GM15510 (cell line): Measurements from ENCODE around the gene ERC1.

ENCODE experiments used
- POLR2A ChIP-seq: IDR thresholded peaks from 3 replicates; pipeline ENCODE4 v1.6.1; 2011; ENCODE audit warnings: borderline replicate concordance; ENCODE audit not compliant: insufficient read length; ENCODE audit errors: extremely low read depth

Gene ERC1

GRCh38 chr12:1383758-1384157 is 392.7 kb downstream of the ERC1 start:
- no peak for TF ChIP-seq POLR2A

- no peak for TF ChIP-seq POLR2A
Observed at GRCh38 chr12:1384910-1385309, 393.9 kb downstream of the ERC1 start.

GRCh38 chr12:1391722-1392121 is 400.7 kb downstream of the ERC1 start:
- TF ChIP-seq POLR2A, result no peak

GRCh38 chr12:1395421-1395955 is 404.5 kb downstream of the ERC1 start:
- no peak for TF ChIP-seq POLR2A

- TF ChIP-seq POLR2A, result no peak
Observed at GRCh38 chr12:1398673-1399072, 407.6 kb downstream of the ERC1 start.

- no peak for TF ChIP-seq POLR2A
Observed at GRCh38 chr12:1401891-1402290, 410.9 kb downstream of the ERC1 start.

GRCh38 chr12:1403417-1403816 is 412.4 kb downstream of the ERC1 start:
- no peak for TF ChIP-seq POLR2A

GRCh38 chr12:1405619-1406018 is 414.6 kb downstream of the ERC1 start:
- TF ChIP-seq POLR2A, result no peak

GRCh38 chr12:1410794-1411193 is 419.8 kb downstream of the ERC1 start:
- TF ChIP-seq POLR2A, result no peak

GRCh38 chr12:1413930-1414329 is 422.9 kb downstream of the ERC1 start:
- no peak for TF ChIP-seq POLR2A

- no peak for TF ChIP-seq POLR2A
Observed at GRCh38 chr12:1418144-1418543, 427.1 kb downstream of the ERC1 start.

GRCh38 chr12:1419849-1420371 is 428.9 kb downstream of the ERC1 start:
- no peak for TF ChIP-seq POLR2A

- no peak for TF ChIP-seq POLR2A
Observed at GRCh38 chr12:1421091-1421846, 430.2 kb downstream of the ERC1 start.

- TF ChIP-seq POLR2A, result no peak
Observed at GRCh38 chr12:1422604-1423315, 431.7 kb downstream of the ERC1 start.

- TF ChIP-seq POLR2A, result no peak
Observed at GRCh38 chr12:1424674-1425395, 433.8 kb downstream of the ERC1 start.

GRCh38 chr12:1425396-1425729 is 434.3 kb downstream of the ERC1 start:
- TF ChIP-seq POLR2A, result no peak

GRCh38 chr12:1428671-1429070 is 437.6 kb downstream of the ERC1 start:
- TF ChIP-seq POLR2A, result no peak
